ENCODE data around the gene ATP8A1. TPM values are rescaled to one million over a fixed set of nuclear protein-coding genes. Genes with fewer than 3 reads are reported as not detected.
"Not testable (repeated sequence)": the region's sequence is repeated elsewhere in the genome, so short reads cannot be mapped to it uniquely, and the experiment has no call there.

The ATP8A1 gene
- total RNA-seq, 1 donor from 2014 or later = 14.6 TPM

GRCh38 chr4:42488554-42488953 lies 168.4 kb downstream of the ATP8A1 start:
- DNase-seq (ENCODE audit: missing footprints) (no peak), ATAC-seq (no peak)
- intact Hi-C loops (cut with DNase I) = no loop called here

DNA sequence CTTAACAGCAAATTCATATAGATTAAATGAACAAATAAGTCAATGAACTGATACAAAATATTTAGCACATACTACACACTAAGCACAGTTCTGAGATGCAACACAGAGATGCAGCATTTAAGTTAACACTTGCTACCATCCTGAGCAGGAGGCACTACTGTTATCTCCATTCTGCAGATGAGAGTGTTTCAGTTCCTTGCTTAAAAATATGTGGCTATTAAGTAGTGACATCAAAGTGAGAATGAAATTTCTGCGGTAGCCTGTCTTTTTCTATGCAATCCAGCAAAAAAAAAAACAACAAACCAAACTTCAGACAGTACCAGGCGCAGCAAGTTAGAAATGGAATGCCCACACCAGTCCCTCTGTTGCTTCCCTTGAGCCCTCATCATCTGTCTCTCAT lies 168.8 kb downstream of the ATP8A1 start:
- intact Hi-C loops (cut with DNase I) = no loop called here
- ATAC-seq (no peak), DNase-seq (ENCODE audit: missing footprints) (no peak)

DNA sequence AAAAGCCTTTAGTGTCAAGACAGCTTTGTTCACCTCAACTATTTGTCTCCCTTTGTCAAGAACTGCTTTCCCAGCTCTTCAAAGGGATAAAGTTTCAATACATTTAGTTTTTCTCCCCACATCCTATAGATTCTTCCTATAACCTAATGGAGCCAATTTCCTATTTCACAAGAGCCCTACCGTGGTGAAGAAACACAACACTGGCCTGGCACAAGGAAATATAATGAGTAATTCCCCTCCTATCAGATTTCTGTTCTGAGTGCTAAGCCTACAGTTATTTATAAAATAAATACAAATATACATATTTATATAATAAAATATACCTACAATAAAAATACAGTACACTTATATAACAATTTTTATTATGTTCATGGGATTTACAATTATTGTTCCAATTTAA lies 169.7 kb downstream of the ATP8A1 start:
- DNase-seq (ENCODE audit: missing footprints) (no peak), ATAC-seq (no peak)
- intact Hi-C loops (cut with DNase I) = no loop called here

- DNase-seq (ENCODE audit: missing footprints); ATAC-seq; intact Hi-C loops (cut with DNase I): not testable (repeated sequence)
Observed at GRCh38 chr4:42486156-42486555, 170.7 kb downstream of the ATP8A1 start.

GRCh38 chr4:42484630-42485029 lies 172.3 kb downstream of the ATP8A1 start:
- DNase-seq (ENCODE audit: missing footprints) (no peak), ATAC-seq (no peak)
- intact Hi-C loops (cut with DNase I) = no loop called here

DNA sequence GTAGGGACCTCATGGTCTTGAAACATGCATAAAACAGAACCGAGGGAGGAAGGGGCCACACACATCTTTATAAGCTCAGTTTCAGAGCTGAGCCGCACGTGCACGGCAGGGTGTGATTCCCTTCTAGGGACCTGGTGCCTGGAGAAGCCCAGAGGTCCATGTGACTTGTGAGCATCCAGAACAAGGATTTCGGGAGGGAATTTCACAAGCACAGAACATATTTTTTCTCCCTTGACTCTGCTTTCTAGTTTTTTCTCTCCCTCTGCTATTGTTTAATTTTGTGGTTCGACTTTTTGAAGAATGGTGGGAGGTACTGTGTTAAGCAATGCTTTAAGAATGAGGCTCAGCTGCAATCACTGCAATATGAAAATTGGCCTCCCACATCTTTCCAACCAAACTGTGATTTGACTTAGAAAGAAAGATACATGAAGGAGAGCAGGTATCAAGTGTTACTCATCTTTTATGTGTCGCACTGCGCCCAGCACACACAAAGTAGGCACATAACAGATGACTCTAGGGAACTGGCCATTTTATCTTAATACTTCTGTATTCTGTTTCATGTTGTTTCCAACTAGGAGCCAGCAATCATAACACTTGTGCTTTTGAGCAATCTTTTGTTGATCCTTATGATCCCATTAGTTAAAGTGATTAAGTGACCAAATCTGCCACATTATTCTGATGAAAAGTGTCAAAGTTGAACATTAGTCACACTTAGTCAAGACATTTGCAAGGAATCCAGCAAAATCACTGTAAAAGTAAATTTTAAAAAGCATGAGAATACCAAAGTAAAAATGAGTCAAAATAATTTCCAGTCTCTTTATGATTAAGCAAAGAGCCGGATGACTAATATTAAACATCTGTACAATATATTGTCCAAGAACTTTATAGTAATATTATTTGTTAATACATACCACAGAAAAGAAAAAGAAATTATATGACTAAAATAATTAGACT lies 173.2 kb downstream of the ATP8A1 start:
- ATAC-seq (peak; percentile 46), DNase-seq (ENCODE audit: missing footprints) (no peak)
- intact Hi-C loops (cut with DNase I) = no loop called here

DNA sequence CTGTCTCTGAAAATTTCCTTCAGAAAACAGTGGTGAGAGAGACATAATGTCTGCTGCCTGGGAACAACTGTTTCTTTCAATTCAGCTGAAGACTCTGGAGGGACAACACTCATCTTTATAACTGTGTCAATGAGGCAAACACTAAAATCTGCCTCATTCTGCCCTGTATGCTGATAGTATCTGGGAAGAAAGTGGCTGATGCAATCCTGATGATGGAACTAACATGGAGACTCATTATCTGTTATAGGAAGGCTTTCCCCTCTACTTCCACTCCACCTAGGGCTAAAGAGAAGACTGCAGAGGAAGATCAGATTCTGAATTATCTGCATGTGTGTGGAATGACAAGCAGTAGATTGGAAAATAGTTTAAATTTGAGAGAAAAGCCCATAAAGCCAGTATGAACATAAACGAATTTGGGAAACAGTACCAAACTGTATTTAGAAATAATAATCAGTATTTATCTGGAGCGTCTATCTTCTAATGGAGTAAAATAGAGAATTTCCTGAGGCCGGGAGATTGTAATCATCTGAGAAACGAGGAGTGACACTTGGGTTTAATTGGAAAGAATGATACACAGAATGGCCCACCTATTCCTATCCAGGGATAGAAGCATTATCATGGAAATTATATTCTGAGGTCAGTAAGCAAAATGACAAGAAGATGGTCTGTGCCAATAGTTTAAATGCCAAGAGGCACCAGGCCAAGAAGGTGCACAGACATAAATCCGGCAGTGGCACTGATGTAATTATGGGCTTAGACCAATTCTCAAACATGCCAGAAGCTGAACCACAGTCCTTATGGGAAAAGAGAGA lies 174.2 kb downstream of the ATP8A1 start:
- ATAC-seq (no peak), DNase-seq (ENCODE audit: missing footprints) (no peak)
- intact Hi-C loops (cut with DNase I) = no loop called here

GRCh38 chr4:42480717-42481116 lies 176.2 kb downstream of the ATP8A1 start:
- no peak for DNase-seq (ENCODE audit: missing footprints)
- no peak for ATAC-seq
- intact Hi-C loops (cut with DNase I) = no loop called here

GRCh38 chr4:42480281-42480680 lies 176.6 kb downstream of the ATP8A1 start:
- intact Hi-C loops (cut with DNase I) = no loop called here
- DNase-seq (ENCODE audit: missing footprints) = no peak
- no peak for ATAC-seq

DNA sequence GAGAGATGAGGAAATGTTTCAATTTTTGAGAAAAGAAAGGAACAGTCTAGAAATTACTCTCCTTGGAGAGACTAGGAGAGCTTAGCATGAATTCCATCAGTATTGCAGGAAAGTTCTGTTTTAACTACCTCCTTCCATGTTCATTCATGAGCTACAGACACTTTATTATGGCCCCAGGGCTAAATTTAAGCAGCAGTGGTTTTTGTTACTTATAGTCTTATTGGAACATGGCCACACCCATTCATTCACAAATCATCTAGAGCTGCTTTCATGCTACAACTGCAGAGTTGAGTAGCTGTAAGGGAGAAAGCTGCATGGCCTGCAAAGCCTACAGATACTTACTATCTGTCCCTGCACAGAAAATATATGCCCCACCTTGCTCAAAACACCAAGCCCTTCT lies 178.0 kb downstream of the ATP8A1 start:
- no peak for DNase-seq (ENCODE audit: missing footprints)
- intact Hi-C loops (cut with DNase I) = no loop called here
- ATAC-seq = no peak

- DNase-seq (ENCODE audit: missing footprints) (no peak), ATAC-seq (no peak)
- intact Hi-C loops (cut with DNase I) = no loop called here
Observed at GRCh38 chr4:42478509-42478908, 178.4 kb downstream of the ATP8A1 start.

GRCh38 chr4:42474406-42474805 lies 182.5 kb downstream of the ATP8A1 start:
- ATAC-seq = no peak
- no peak for DNase-seq (ENCODE audit: missing footprints)
- intact Hi-C loops (cut with DNase I) = no loop called here

DNA sequence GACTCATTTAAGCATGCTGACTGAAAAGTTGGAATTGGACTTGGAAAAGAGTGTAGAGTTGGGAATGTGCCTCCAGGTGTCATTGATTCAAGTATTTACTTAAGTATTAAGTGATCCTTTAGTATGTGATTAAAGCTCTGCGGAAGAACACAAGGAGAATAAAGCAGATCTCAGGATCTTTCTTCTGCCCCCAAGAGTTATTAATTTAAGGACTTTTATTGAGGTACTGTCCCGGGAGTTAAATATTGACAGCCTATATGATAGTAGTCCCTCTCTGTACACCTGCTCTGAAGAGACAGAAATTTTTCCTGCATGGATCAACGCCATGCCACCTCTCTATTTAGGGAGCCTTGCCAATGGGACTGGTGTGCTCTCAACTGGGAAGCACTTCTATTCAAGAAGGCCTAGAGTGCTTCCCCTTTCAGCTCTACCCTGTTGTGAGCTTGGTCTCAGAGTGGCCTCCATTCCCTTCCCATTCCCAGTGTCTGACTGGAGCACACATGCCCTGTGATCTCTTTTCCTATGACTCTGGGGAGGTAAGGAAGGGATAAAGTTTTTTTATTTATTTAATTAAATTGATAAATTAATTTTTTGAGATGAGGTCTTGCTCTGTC lies 183.7 kb downstream of the ATP8A1 start:
- intact Hi-C loops (cut with DNase I) = no loop called here
- ATAC-seq (no peak), DNase-seq (ENCODE audit: missing footprints) (no peak)

- ATAC-seq (no peak), DNase-seq (ENCODE audit: missing footprints) (no peak)
- intact Hi-C loops (cut with DNase I) = no loop called here
Observed at GRCh38 chr4:42471896-42472295, 185.0 kb downstream of the ATP8A1 start.

GRCh38 chr4:42470023-42470422 lies 186.9 kb downstream of the ATP8A1 start:
- ATAC-seq = no peak
- DNase-seq (ENCODE audit: missing footprints) = no peak
- intact Hi-C loops (cut with DNase I) = no loop called here

DNA sequence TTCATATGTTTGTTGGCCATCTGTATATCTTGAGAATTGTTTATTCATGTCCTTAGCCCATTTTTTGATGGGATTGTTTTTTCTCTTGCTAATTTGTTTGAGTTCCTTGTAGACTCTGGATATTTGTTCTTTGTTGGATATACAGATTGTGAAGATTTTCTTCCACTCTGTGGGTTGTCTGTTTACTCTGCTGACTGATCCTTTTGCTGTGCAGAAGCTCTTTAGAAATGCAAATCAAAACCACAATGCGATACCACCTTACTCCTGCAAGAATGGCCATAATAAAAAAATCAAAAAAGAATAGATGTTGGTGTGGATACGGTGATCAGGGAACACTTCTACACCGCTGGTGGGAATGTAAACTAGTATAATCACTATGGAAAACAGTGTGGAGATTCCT lies 189.1 kb downstream of the ATP8A1 start:
- intact Hi-C loops (cut with DNase I); ATAC-seq; DNase-seq (ENCODE audit: missing footprints): not testable (repeated sequence)

GRCh38 chr4:42466273-42466844 lies 190.5 kb downstream of the ATP8A1 start:
- intact Hi-C loops (cut with DNase I) = no loop called here
- no peak for DNase-seq (ENCODE audit: missing footprints)
- ATAC-seq = no peak

DNA sequence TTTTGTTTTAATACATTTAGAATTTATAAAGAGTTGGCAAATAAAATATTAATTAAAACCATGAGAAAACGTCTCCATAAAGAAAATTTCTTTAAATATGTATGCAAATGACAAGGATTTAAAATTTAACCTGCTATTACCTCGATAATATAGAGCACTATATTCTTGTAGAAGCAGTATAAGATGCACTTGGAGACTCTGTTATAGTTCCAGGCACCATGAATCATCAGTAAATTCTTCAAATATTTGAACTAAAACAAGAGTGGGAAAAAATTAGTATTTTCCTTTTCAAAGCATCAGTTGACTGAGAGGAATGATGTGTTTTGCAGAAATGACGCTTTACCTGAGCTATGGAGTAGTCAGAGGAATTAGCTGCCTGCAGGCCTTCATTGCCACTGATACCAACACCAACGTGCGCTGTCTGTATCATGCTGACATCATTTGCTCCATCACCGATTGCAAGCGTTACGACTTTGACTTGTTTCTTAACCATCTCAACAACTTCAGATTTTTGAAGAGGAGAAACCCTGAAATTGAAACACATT lies 192.3 kb downstream of the ATP8A1 start:
- intact Hi-C loops (cut with DNase I) = no loop called here
- no peak for DNase-seq (ENCODE audit: missing footprints)
- no peak for ATAC-seq

DNA sequence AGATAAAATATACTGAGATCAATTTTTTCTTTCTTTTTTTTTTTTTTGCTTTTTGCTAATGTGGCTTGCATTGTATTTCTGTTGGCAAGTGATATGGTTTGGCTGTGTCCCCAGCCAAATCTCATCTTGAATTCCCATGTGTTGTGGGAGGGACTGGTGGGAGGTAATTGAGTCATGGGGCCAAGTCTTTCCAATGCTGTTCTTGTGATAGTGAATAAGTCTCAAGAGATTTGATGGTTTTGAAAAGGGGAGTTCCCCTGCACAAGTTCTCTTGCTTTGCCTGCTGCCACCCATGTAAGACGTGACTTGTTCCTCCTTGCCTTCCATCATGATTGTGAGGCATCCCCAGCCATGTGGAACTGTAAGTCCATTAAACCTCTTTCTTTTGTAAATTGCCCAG lies 195.7 kb downstream of the ATP8A1 start:
- DNase-seq (ENCODE audit: missing footprints); intact Hi-C loops (cut with DNase I); ATAC-seq: not testable (repeated sequence)

All from Right ventricle myocardium inferior (tissue), 1 donor.